ENCODE measurements around the gene IYD. TPM values are rescaled to one million over a fixed set of nuclear protein-coding genes. Genes with fewer than 3 reads are reported as not detected.

IYD gene
- total RNA-seq, 1 donor from 2014 or later, result under 0.01 TPM

- Histone ChIP-seq H3K4me1 (no peaks in the 10 kb centered on the region), H3K4me3 (no peak overlapping the region), H3K27ac (no peak overlapping the region), H3K9me3 (no peaks in the 10 kb centered on the region), H3K36me3 (no peaks in the 10 kb centered on the region), H3K27me3 (no peaks in the 10 kb centered on the region)
- DNase-seq (ENCODE audit: low spot score in 2 of 2), result no peak
- intact Hi-C loops (cut with DNase I), result no loop called here
- TF ChIP-seq CTCF (IDR thresholded peaks at IDR 0.05), result no peak
These were observed 82.1 kb downstream of the IYD start for GRCh38 chr6:150450918-150451317.

DNA sequence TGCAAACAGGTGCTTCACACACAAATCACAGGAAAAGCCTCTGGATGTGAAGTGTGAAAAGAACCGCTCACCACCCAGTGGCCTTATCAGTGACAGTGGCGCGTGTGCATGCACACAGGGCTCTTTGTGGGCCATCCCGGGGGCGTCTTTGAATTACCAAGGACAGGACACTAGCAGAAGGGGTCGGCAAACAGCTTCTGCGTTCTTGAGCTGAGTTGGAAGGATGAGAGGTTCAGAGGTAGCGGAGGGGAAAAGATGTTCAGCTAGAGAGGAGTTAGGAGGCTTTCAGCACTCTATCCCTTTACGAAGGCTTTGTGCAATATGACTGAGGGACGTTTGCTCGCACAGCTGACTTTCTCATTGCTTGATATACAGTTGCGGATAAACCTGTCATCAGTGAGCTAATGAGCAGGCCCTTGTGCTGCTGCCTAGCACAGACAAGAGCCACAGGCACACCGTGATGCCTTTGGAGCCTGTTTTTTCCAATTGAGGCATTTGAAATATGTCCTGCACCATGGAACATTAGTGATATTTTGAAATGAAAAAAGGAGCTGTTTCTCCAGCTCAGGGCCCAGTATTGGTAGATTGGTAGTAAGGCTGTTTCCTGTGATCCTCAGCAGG is 83.1 kb downstream of the IYD start:
- Histone ChIP-seq H3K9me3 (no peaks in the 10 kb centered on the region), H3K4me3 (no peak overlapping the region), H3K4me1 (no peaks in the 10 kb centered on the region), H3K36me3 (no peaks in the 10 kb centered on the region), H3K27me3 (no peaks in the 10 kb centered on the region), H3K27ac (no peak overlapping the region)
- no peak for DNase-seq (ENCODE audit: low spot score in 2 of 2)
- intact Hi-C loops (cut with DNase I), result no loop called here
- TF ChIP-seq CTCF (IDR thresholded peaks at IDR 0.05), result no peak

GRCh38 chr6:150452428-150453243 is 83.8 kb downstream of the IYD start:
- Histone ChIP-seq H3K36me3 (no peaks in the 10 kb centered on the region), H3K27me3 (no peaks in the 10 kb centered on the region), H3K4me1 (no peaks in the 10 kb centered on the region), H3K9me3 (no peaks in the 10 kb centered on the region), H3K4me3 (no peak overlapping the region), H3K27ac (no peak overlapping the region)
- no peak for TF ChIP-seq CTCF (IDR thresholded peaks at IDR 0.05)
- no peak for DNase-seq (ENCODE audit: low spot score in 2 of 2)
- intact Hi-C loops (cut with DNase I), result no loop called here

DNA sequence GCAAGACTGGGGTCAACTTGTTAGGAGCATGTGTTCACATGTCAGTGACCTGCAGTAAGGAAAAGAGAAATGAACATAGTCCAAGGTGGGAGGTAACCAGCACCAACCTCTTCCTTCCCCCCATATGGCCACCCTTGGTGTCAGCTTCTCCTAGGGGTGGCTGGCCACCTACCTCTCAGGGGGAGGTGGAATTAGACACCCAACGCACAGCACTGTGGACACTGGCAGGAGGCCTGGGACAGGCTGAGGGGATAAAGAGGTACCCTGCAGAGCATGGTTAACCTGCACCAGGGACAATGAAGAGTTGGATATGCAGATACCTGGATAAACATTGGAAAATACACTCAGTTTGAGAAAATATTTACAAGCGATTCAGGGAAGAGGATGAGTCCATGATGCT is 84.5 kb downstream of the IYD start:
- Histone ChIP-seq H3K9me3 (no peaks in the 10 kb centered on the region), H3K36me3 (no peaks in the 10 kb centered on the region), H3K4me3 (no peak overlapping the region), H3K27me3 (no peaks in the 10 kb centered on the region), H3K4me1 (no peaks in the 10 kb centered on the region), H3K27ac (no peak overlapping the region)
- no peak for TF ChIP-seq CTCF (IDR thresholded peaks at IDR 0.05)
- DNase-seq (ENCODE audit: low spot score in 2 of 2), result no peak
- intact Hi-C loops (cut with DNase I), result no loop called here

Other genes with a start within 250 kb of the IYD start
- not detected for gene PPP1R14C, start 226.0 kb upstream of the IYD start, total RNA-seq
- 10.7 TPM for gene PLEKHG1, start 230.9 kb downstream of the IYD start, total RNA-seq